Progenitor cell of endocrine pancreas (in vitro differentiated cells): Measurements from ENCODE around the gene AJM1. TPM values are rescaled to one million over a fixed set of nuclear protein-coding genes. Genes with fewer than 3 reads are reported as not detected.
A peak's percentile ranks its signal among the peaks of the same experiment; 100 is the strongest.

ENCODE experiments used
- DNase-seq: peaks from one replicate; pipeline ENCODE4 v3.0.0; 2021; ENCODE audit warnings: low spot score; ENCODE audit not compliant: unreplicated experiment
- H3K27ac Mint-ChIP-seq: 2 replicates; pipeline ENCODE4 v1.8.0; 2021; ENCODE audit warnings: mild to moderate bottlenecking, moderate library complexity, mixed read lengths
- H3K27me3 Mint-ChIP-seq: 2 replicates; pipeline ENCODE4 v1.8.0; 2021; ENCODE audit warnings: mixed read lengths
- H3K36me3 Mint-ChIP-seq: 2 replicates; pipeline ENCODE4 v1.8.0; 2022; ENCODE audit warnings: mixed read lengths; ENCODE audit not compliant: insufficient read depth
- H3K4me1 Mint-ChIP-seq: 2 replicates; pipeline ENCODE4 v1.8.0; 2021; ENCODE audit warnings: low read depth, mixed read lengths
- H3K4me3 Mint-ChIP-seq: 2 replicates; pipeline ENCODE4 v1.8.0; 2021; ENCODE audit warnings: low read depth, mild to moderate bottlenecking, moderate library complexity, mixed read lengths
- H3K9me3 Mint-ChIP-seq: 2 replicates; pipeline ENCODE4 v1.8.0; 2021; ENCODE audit warnings: low read depth, mixed read lengths
- total RNA-seq: library from RNA; stranded (reverse); gene quantifications from 2 replicates; pipeline ENCODE4 v1.2.1, GENCODE V29; 2021
- TF ChIP-seq, protein P1 (sequence below): fragments of 200-600 bp; sonication (generic); IDR thresholded peaks from one replicate; pipeline ENCODE4 v1.5.0; 2021; ENCODE audit warnings: antibody characterized with exemption, mild to moderate bottlenecking; ENCODE audit not compliant: unreplicated experiment

AJM1 gene
- total RNA-seq, 1 donor from 2014 or later: 5.8 TPM

DNA sequence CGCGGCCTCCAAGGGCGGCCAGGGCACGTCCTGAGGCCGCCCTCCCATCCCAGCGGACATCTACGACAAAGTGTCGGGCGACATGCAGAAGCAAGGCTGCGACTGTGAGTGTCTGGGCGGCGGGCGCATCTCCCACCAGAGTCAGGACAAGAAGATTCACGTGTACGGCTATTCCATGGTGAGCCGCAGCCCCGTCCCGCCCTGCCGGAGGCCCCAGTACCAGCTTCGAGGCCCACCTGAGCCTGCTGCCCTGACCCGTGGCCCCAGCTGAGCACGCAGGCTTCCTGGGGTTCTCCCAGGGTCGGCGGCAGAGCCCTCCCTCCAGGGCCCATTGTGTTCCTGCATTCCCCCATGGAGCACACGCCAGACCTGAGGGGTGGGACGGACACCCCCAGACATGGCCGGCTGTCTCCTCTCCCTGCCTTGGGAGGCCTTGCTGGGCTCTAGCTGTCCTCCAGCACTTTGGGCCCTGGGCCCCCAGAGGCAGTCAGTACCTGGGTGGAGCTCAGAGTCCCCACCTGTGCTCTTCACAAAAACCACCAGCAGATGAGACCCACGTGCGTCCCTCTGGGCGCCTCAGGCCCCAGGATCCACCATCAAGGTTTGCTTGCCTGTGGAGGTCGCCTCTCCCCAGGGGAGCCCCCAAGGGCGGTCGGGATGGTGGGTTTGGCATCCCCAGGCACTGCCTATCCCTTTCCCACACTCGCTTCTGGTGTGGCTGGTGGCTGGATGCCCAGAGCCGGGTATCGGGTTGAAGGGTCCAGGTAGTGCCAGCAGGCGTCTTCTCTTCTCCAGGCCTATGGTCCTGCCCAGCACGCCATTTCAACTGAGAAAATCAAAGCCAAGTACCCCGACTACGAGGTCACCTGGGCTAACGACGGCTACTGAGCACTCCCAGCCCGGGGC, 7.9 kb downstream of the AJM1 start:
- peak overlapping the region; percentile 93 for H3K4me3 Mint-ChIP-seq
- peak overlapping the region; percentile 93 for H3K27ac Mint-ChIP-seq
- no peaks in the 10 kb centered on the region for H3K9me3 Mint-ChIP-seq
- peaks cover 3% of the 10 kb centered on the region for H3K4me1 Mint-ChIP-seq
- no peak for DNase-seq
- H3K27me3 Mint-ChIP-seq: peaks cover 6% of the 10 kb centered on the region
- TF ChIP-seq, protein P1, sequence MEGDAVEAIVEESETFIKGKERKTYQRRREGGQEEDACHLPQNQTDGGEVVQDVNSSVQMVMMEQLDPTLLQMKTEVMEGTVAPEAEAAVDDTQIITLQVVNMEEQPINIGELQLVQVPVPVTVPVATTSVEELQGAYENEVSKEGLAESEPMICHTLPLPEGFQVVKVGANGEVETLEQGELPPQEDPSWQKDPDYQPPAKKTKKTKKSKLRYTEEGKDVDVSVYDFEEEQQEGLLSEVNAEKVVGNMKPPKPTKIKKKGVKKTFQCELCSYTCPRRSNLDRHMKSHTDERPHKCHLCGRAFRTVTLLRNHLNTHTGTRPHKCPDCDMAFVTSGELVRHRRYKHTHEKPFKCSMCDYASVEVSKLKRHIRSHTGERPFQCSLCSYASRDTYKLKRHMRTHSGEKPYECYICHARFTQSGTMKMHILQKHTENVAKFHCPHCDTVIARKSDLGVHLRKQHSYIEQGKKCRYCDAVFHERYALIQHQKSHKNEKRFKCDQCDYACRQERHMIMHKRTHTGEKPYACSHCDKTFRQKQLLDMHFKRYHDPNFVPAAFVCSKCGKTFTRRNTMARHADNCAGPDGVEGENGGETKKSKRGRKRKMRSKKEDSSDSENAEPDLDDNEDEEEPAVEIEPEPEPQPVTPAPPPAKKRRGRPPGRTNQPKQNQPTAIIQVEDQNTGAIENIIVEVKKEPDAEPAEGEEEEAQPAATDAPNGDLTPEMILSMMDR: no peak
- peaks cover 2% of the 10 kb centered on the region for H3K36me3 Mint-ChIP-seq

DNA sequence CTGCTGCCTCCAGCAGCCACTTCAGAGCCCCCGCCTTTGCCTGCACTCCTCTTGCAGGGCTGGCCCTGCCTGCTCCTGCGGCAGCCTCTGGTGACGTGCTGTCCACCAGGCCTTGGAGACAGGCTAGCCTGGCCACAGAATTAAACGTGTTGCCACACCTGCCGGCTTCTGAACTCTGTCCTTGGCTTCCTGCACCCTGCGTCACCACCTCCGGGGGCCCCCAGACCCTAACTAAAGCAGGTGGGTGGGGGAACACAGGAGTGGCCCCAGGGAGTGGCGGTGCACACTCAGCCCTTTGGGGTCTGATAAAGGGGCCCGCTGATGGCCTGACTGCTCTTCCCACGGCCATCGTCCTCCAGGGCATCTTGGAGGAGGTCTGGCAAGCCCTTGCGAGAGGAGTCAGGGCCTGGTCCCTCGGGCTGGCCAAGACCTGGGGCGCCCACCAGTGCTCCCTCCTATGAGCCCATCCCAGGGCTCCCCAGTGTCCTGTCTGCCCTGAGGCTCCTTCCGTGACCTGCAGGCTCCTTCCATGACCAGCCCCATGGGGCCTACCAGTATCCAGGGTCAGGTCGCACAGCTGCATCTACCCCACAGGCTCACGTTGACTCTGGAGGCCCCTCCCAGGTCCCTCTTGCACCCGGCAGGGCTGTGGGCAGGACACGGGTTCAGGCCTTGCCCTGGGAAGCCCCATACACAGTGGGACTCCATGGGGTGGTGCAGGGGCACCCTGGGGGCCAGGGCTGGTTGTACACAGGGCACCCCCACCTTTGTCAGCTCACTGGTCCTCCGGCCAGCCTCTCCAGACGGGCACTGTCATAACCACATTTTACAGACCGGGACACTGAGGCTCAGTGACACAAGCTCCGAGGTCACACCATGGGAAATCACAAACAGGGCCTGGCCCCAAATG, 8.8 kb downstream of the AJM1 start:
- Mint-ChIP-seq H3K4me1 (peaks cover 3% of the 10 kb centered on the region), H3K27ac (no peak overlapping the region), H3K9me3 (no peaks in the 10 kb centered on the region), H3K36me3 (peaks cover 2% of the 10 kb centered on the region), H3K27me3 (peaks cover 6% of the 10 kb centered on the region), H3K4me3 (no peak overlapping the region)
- TF ChIP-seq, protein P1: no peak
- DNase-seq: no peak

DNA sequence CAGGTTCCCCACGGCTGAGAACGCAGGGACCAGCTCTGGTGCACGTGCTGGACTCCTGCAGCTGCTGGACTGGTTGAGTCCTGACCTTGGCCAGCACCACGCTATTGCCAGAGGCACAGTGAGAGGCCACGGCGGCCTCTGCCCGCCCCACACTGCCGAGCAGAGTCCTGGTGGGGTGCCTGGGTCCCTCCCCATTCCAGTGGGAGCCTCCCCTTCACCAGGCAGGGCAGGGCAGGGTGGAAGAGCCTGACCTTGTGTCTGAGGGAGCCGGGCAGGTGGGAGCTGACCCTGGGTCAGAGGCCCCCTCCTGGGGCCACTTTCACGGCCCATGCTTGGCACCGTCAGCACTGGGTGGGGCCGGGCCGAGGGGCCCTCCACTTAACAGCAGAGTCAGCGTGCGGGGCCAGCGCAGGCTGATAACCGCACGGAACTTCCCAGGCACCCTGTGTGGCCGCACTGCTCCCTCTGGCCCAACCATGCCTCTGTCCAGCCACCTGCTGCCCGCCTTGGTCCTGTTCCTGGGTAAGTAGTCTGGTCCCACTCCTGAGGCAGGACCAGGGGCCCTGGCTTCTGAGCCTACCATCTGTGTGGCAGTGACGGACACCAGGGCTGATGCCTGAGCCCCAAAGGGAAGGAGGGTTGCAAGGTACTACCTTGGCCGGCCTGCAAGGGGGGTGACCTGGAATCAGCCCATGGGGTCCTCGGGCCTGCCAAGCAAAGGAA, 9.8 kb downstream of the AJM1 start, which contains the start of gene MAMDC4:
TSS of gene MAMDC4 (plus strand) at position 406 of the 723 bp plus-strand sequence. CDS start at position 477, 71 bp downstream.
- Mint-ChIP-seq H3K36me3 (no peaks in the 10 kb centered on the region), H3K9me3 (no peaks in the 10 kb centered on the region)

DNA sequence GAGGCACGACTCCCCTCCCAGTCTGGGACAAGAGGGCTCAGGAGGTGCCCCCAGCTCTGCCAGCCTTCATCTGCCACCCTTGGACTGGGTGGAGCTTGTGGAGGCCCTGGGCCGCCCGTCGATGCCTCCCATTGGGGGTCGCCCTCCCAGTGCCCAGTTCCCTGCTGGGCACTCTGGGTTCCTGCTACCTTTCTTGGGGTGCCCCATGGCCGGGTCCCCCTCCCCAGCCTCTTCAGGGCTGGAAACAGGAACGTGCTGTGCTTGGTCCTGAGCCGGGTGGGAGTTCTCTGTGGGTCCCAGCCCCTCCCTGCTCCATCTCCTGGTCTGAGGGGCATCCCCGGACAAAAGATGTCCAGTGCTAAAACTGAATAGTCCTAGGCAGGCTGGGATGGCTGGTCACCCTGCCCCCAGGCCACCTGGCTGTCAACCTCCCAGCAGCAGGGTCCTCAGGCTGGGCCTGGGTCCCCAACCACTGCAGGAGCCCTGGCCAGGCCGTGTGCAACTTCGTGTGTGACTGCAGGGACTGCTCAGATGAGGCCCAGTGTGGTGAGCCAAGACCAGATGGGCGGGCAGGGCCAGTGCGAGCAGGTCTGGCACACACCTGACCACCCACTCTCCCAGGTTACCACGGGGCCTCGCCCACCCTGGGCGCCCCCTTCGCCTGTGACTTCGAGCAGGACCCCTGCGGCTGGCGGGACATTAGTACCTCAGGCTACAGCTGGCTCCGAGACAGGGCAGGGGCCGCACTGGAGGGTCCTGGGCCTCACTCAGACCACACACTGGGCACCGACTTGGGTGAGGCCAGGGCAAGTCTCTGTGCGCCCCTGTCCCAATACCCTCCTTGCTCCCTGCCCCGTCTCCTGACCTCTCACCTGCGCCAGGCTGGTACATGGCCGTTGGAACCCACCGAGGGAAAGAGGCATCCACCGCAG, 10.7 kb downstream of the AJM1 start:
- no peaks in the 10 kb centered on the region for H3K36me3 Mint-ChIP-seq
- TF ChIP-seq, protein P1: no peak
- DNase-seq: no peak
- H3K27me3 Mint-ChIP-seq: no peaks in the 10 kb centered on the region
- peaks cover 3% of the 10 kb centered on the region for H3K4me1 Mint-ChIP-seq
- H3K27ac Mint-ChIP-seq: peak overlapping the region; percentile 24
- H3K4me3 Mint-ChIP-seq: no peak overlapping the region
- H3K9me3 Mint-ChIP-seq: no peaks in the 10 kb centered on the region

More for the DNA sequence above, 9.8 kb downstream of the AJM1 start, which contains the start of gene MAMDC4:
- no peak for DNase-seq
- H3K27me3 Mint-ChIP-seq: peaks cover 3% of the 10 kb centered on the region
- H3K4me1 Mint-ChIP-seq: peaks cover 3% of the 10 kb centered on the region
- peak within 1 kb of the TSS; percentile 24 for H3K27ac Mint-ChIP-seq
- H3K4me3 Mint-ChIP-seq: no peak within 1 kb of the TSS
- TF ChIP-seq, protein P1: no peak
